ENCODE measurements around the gene SPP1.

SPP1 gene

GRCh38 chr4:87950493-87950892 lies 25.0 kb upstream of the SPP1 start:
- DNase-seq (ENCODE audit: extremely low spot score): no peak
- POLR2A ChIA-PET: no interaction called here
- CTCF ChIA-PET: no interaction called here
- TF ChIP-seq CTCF (IDR thresholded peaks at IDR 0.05; ENCODE audit: control extremely low read depth, extremely low read depth, low read depth, missing control alignments): no peak

- ChIA-PET CTCF (interaction anchor here (1.0 to 1.2 kb wide), 3 partner anchors 16 to 23 kb away, joined by 3 to 4 read pairs (median 3); no protein-coding TSS in a partner anchor), POLR2A (no interaction called here)
- no peak for DNase-seq (ENCODE audit: extremely low spot score)
- TF ChIP-seq CTCF (IDR thresholded peaks at IDR 0.05; ENCODE audit: control extremely low read depth, extremely low read depth, low read depth, missing control alignments): no peak
Measured at GRCh38 chr4:87950936-87951511, 24.5 kb upstream of the SPP1 start.

GRCh38 chr4:87953826-87954225 lies 21.7 kb upstream of the SPP1 start:
- POLR2A ChIA-PET: no interaction called here
- no peak for DNase-seq (ENCODE audit: extremely low spot score)
- CTCF ChIA-PET: interaction anchor here (1.2 to 4.6 kb wide), 2 partner anchors 9 to 744 kb away, joined by 3 to 21 read pairs; partner anchors contain the start of gene NAP1L5
- TF ChIP-seq CTCF (IDR thresholded peaks at IDR 0.05; ENCODE audit: control extremely low read depth, extremely low read depth, low read depth, missing control alignments): no peak

GRCh38 chr4:87956501-87956900 lies 19.0 kb upstream of the SPP1 start:
- no peak for TF ChIP-seq CTCF (IDR thresholded peaks at IDR 0.05; ENCODE audit: control extremely low read depth, extremely low read depth, low read depth, missing control alignments)
- DNase-seq (ENCODE audit: extremely low spot score): no peak
- CTCF ChIA-PET: interaction anchor here (4.6 kb wide), 2 partner anchors 12 to 17 kb away, joined by 20 to 21 read pairs; no protein-coding TSS in a partner anchor
- POLR2A ChIA-PET: no interaction called here

- CTCF ChIA-PET: interaction anchor here (4.6 kb wide), 2 partner anchors 12 to 16 kb away, joined by 20 to 21 read pairs; no protein-coding TSS in a partner anchor
- POLR2A ChIA-PET: no interaction called here
- no peak for TF ChIP-seq CTCF (IDR thresholded peaks at IDR 0.05; ENCODE audit: control extremely low read depth, extremely low read depth, low read depth, missing control alignments)
- no peak for DNase-seq (ENCODE audit: extremely low spot score)
Measured at GRCh38 chr4:87957061-87957460, 18.5 kb upstream of the SPP1 start.

- ChIA-PET CTCF (interaction anchor here (1.6 to 2.4 kb wide), 2 partner anchors 12 to 24 kb away, joined by 5 to 8 read pairs; no protein-coding TSS in a partner anchor), POLR2A (no interaction called here)
- DNase-seq (ENCODE audit: extremely low spot score): no peak
- no peak for TF ChIP-seq CTCF (IDR thresholded peaks at IDR 0.05; ENCODE audit: control extremely low read depth, extremely low read depth, low read depth, missing control alignments)
Measured at GRCh38 chr4:87961993-87962392, 13.5 kb upstream of the SPP1 start.
